DOHH2 (cell line): ENCODE results near the gene IER5.
"Not testable (repeated sequence)": the region's sequence is repeated elsewhere in the genome, so short reads cannot be mapped to it uniquely, and the experiment has no call there.

Experiments used
- H3F3A ChIP-seq: fragments of 200-600 bp; sonication (generic), shearing (Covaris generic); 2 replicates; pipeline ENCODE4 v1.6.0; 2016; ENCODE audit warnings: antibody characterized with exemption, mild to moderate bottlenecking; ENCODE audit not compliant: control insufficient read depth, insufficient read depth
- H3K27ac ChIP-seq: fragments of 200-600 bp; sonication (generic); 2 replicates; pipeline ENCODE4 v1.5.1; 2014; ENCODE audit warnings: low read depth, mild to moderate bottlenecking, low read length, moderate library complexity
- H3K27me3 ChIP-seq: fragments of 200-600 bp; sonication (generic); 2 replicates; pipeline ENCODE4 v1.6.1; 2014; ENCODE audit warnings: mild to moderate bottlenecking, low read length, mixed read lengths; ENCODE audit not compliant: control insufficient read depth
- H3K36me3 ChIP-seq: fragments of 200-600 bp; sonication (generic); 2 replicates; pipeline ENCODE4 v1.6.1; 2014; ENCODE audit warnings: mild to moderate bottlenecking, low read length, moderate library complexity, mixed read lengths; ENCODE audit not compliant: control insufficient read depth
- H3K4me1 ChIP-seq: fragments of 200-600 bp; sonication (generic); 2 replicates; pipeline ENCODE4 v1.6.1; 2014; ENCODE audit warnings: mild to moderate bottlenecking, low read length, mixed read lengths; ENCODE audit not compliant: control insufficient read depth
- H3K4me2 ChIP-seq: fragments of 200-600 bp; sonication (generic); 2 replicates; pipeline ENCODE4 v1.6.0; 2014; ENCODE audit warnings: mild to moderate bottlenecking, low read length, moderate library complexity
- H3K4me3 ChIP-seq: fragments of 200-600 bp; sonication (generic); 2 replicates; pipeline ENCODE4 v1.5.1; 2014; ENCODE audit warnings: mild to moderate bottlenecking, low read length, mixed read lengths
- H3K79me2 ChIP-seq: fragments of 200-600 bp; sonication (generic); 2 replicates; pipeline ENCODE4 v1.6.1; 2014; ENCODE audit warnings: mild to moderate bottlenecking, low read length, mixed read lengths; ENCODE audit not compliant: control insufficient read depth
- H3K9me2 ChIP-seq: fragments of 200-600 bp; sonication (generic); replicated peaks from 2 replicates; pipeline ENCODE4 v1.6.1; 2014; ENCODE audit warnings: mild to moderate bottlenecking, low read length, mixed read lengths; ENCODE audit not compliant: control insufficient read depth
- H3K9me3 ChIP-seq: fragments of 200-600 bp; sonication (generic); 2 replicates; pipeline ENCODE4 v1.6.1; 2014; ENCODE audit warnings: antibody characterized with exemption, low read length, mixed read lengths; ENCODE audit not compliant: control insufficient read depth, insufficient read depth
- H4K20me1 ChIP-seq: fragments of 200-600 bp; sonication (generic); 2 replicates; pipeline ENCODE4 v1.6.0; 2014; ENCODE audit warnings: low read depth, mild to moderate bottlenecking, antibody characterized with exemption, low read length, moderate library complexity; ENCODE audit not compliant: control insufficient read depth, insufficient read depth
- EZH2phosphoT487 ChIP-seq: fragments of 200-600 bp; sonication (generic); IDR thresholded peaks from 2 replicates; pipeline ENCODE4 v1.6.1; 2017; ENCODE audit warnings: borderline replicate concordance, mild to moderate bottlenecking, antibody characterized with exemption, low read length, moderate library complexity, mixed read lengths
- TF ChIP-seq, protein P1 (sequence below): fragments of 200-600 bp; sonication (generic); IDR thresholded peaks from one replicate; pipeline ENCODE4 v1.5.1; 2014; ENCODE audit warnings: antibody characterized with exemption, mild to moderate bottlenecking, low read depth, low read length; ENCODE audit not compliant: poor library complexity, severe bottlenecking

Gene IER5

DNA sequence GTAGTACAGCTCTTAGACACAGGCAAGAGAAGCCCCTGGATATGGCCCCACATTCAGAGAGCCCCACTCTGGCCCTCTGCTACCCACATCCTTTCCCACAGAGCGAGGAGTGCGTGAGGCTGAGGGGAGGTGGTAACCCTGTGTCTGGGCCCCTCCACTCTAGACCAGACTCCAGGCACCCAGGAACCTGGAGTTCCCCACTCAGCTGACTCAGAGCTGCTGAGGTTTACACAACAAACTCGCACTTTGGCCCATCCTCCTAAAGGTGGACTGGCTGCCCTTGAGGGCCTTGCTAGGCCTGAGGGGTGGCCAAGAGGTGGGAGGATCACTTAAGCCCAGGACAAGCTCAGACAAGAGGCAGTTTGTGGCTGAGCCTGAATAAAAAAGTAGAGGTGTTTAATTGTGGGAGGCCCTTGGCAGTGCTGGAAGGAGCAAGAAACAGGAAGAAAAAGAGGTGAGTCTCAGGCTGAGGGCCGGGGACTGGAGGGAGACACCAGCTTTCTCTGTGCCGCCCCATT is 44.0 kb upstream of the IER5 start:
- no peaks in the 10 kb centered on the region for H3K79me2 ChIP-seq
- H3K27me3 ChIP-seq, result no peaks in the 10 kb centered on the region
- 0 out of 2 replicates have a peak, but pooled peaks cover 3% of the 10 kb centered on the region for H4K20me1 ChIP-seq
- H3K4me2 ChIP-seq, result no peak overlapping the region
- 0 out of 2 replicates have a peak, but pooled peaks cover 2% of the 10 kb centered on the region for H3K4me1 ChIP-seq
- no peaks in the 10 kb centered on the region for H3F3A ChIP-seq
- no peaks in the 10 kb centered on the region for H3K36me3 ChIP-seq
- no peak overlapping the region for H3K4me3 ChIP-seq
- H3K9me2 ChIP-seq, result no peaks in the 10 kb centered on the region
- TF ChIP-seq, protein P1, sequence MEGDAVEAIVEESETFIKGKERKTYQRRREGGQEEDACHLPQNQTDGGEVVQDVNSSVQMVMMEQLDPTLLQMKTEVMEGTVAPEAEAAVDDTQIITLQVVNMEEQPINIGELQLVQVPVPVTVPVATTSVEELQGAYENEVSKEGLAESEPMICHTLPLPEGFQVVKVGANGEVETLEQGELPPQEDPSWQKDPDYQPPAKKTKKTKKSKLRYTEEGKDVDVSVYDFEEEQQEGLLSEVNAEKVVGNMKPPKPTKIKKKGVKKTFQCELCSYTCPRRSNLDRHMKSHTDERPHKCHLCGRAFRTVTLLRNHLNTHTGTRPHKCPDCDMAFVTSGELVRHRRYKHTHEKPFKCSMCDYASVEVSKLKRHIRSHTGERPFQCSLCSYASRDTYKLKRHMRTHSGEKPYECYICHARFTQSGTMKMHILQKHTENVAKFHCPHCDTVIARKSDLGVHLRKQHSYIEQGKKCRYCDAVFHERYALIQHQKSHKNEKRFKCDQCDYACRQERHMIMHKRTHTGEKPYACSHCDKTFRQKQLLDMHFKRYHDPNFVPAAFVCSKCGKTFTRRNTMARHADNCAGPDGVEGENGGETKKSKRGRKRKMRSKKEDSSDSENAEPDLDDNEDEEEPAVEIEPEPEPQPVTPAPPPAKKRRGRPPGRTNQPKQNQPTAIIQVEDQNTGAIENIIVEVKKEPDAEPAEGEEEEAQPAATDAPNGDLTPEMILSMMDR, result no peak
- no peak for TF ChIP-seq EZH2phosphoT487
- no peak overlapping the region for H3K27ac ChIP-seq
- H3K9me3 ChIP-seq, result no peaks in the 10 kb centered on the region

DNA sequence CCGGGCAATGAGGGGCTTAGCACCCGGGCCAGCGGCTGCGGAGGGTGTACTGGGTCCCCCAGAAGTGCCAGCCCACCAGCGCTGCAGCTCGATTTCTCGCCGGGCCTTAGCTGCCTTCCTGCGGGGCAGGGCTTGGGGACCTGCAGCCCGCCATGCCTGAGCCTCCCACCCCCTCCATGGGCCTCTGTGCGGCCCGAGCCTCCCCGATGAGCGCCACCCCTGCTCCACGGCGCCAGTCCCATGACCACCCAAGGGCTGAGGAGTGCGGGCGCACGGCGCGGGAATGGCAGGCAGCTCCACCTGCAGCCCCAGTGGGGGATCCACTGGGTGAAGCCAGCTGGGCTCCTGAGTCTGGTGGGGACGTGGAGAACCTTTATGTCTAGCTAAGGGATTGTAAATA is 42.6 kb upstream of the IER5 start:
- H3K4me1 ChIP-seq, H4K20me1 ChIP-seq, H3K27me3 ChIP-seq, H3K79me2 ChIP-seq, H3K9me2 ChIP-seq, H3K27ac ChIP-seq, H3F3A ChIP-seq, H3K4me3 ChIP-seq, H3K36me3 ChIP-seq, H3K4me2 ChIP-seq, H3K9me3 ChIP-seq: not testable (repeated sequence)

DNA sequence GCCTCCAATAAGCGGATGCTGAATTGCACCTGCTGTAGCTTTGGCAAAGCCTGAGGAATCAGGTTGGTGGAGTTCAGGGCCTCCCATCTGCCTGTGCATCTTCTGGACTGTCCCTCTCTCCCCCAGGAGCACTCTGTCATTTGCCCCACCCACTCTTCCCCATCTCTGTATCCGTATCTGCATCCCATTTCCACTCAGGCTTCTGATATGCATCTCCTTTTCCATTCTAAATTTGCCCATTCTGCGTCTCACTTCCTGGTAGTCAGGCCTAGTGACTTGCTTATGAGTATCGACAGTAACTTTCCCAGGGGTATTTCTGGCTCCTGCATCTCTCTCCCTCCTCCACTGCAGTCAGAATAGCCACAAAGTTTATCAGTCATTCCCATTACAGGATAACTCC is 39.1 kb upstream of the IER5 start:
- no peak overlapping the region for H3K4me2 ChIP-seq
- no peaks in the 10 kb centered on the region for H3K9me2 ChIP-seq
- no peaks in the 10 kb centered on the region for H3K36me3 ChIP-seq
- H3K9me3 ChIP-seq, result no peaks in the 10 kb centered on the region
- TF ChIP-seq, protein P1, result no peak
- TF ChIP-seq EZH2phosphoT487, result no peak
- H3K27ac ChIP-seq, result no peak overlapping the region
- no peak overlapping the region for H3K4me3 ChIP-seq
- H3K4me1 ChIP-seq, result no peaks in the 10 kb centered on the region
- no peaks in the 10 kb centered on the region for H3K27me3 ChIP-seq
- no peaks in the 10 kb centered on the region for H3F3A ChIP-seq
- no peaks in the 10 kb centered on the region for H3K79me2 ChIP-seq
- 0 out of 2 replicates have a peak, but pooled peaks cover 3% of the 10 kb centered on the region for H4K20me1 ChIP-seq

DNA sequence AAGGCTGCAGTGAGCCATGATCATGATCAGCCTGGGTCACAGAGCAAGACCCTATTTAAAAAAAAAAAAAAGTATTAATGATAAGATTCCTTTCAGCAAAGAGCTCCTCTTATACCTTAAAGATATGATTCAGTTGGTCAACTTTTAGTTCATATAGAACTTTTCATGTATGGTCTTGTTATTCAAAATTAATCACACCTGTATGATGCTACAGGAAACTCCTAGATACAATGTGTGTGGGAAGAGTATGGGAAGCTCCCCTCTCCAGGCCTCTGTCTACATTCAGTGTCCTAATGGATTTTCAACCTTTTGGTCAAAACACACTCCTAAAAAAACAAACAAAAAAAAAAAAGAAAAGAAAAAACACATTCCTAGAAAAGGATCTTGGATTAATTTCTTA is 37.6 kb upstream of the IER5 start:
- Histone ChIP-seq H4K20me1 (no peaks in the 10 kb centered on the region), H3K9me2 (no peaks in the 10 kb centered on the region), H3K36me3 (no peaks in the 10 kb centered on the region), H3K4me1 (no peaks in the 10 kb centered on the region), H3K79me2 (no peaks in the 10 kb centered on the region), H3K27ac (no peak overlapping the region), H3K9me3 (no peaks in the 10 kb centered on the region), H3K27me3 (no peaks in the 10 kb centered on the region), H3K4me3 (no peak overlapping the region), H3F3A (no peaks in the 10 kb centered on the region), H3K4me2 (no peak overlapping the region)
- TF ChIP-seq EZH2phosphoT487, result no peak
- TF ChIP-seq, protein P1, result no peak
